ENCODE data around the gene FREY1. TPM values are rescaled to one million over a fixed set of nuclear protein-coding genes. Genes with fewer than 3 reads are reported as not detected.

FREY1 gene
- total and polyA plus RNA-seq, 2 of the 8 experiments (the other 6 are each of a cell fraction or from before 2014, with no cell fraction given), result 0.32 to 1.1 TPM

DNA sequence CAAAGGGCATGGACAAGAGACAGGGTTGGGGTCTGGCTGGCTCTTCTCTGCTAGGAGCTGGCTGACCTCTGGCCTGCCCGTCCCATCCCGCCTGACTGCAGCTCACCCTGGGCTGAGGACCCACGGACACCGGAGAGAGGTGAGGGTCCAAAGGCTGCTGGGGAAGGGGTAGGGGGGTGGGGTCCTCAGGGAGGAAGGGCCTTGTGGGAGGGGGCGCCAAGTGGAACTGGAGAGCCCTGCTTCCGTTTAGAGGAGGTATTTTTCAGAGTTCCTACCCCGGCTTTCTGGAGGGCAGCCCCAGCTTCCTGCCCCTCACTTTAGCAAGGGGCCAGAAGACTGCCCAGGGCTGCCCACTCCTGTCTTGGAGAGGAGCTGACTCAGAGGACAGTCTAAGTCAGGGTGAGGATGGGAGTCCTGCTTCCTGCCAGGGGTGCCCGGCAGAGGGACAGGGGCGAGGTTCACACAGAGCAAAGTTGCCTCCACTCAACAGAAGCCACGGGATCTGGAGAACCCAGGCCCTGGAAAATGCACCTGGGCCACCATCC, 22.5 kb upstream of the FREY1 start:
- H3K27me3 ChIP-seq (replicated peaks in 1 of 4; ENCODE audit: control insufficient read depth in 3 of 4, extremely low read depth in 1 of 4, insufficient read depth in 3 of 4, low read length in 3 of 4), result no peaks in the 10 kb centered on the region
- H2BK20ac ChIP-seq (ENCODE audit: low read length), result no peak overlapping the region
- H2BK120ac ChIP-seq (replicated peaks; ENCODE audit: low read depth, low read length), result no peak overlapping the region
- no peak overlapping the region for H3K4me2 ChIP-seq (ENCODE audit: insufficient read depth in 1 of 2, low read depth in 2 of 2, low read length in 2 of 2)
- H4K20me1 ChIP-seq (replicated peaks in 1 of 2; ENCODE audit: control insufficient read depth in 1 of 2, insufficient read depth in 2 of 2, low read length in 2 of 2), result peaks cover 5 to 13% of the 10 kb centered on the region in 2 experiments
- H3K18ac ChIP-seq (ENCODE audit: extremely low read depth, low read length), result no peak overlapping the region
- H2AK5ac ChIP-seq (ENCODE audit: low read depth, low read length), result no peak overlapping the region
- H3K9ac ChIP-seq (replicated peaks in 1 of 4; ENCODE audit: extremely low read depth in 1 of 4, low read depth in 3 of 4, low read length in 3 of 4), result no peak overlapping the region
- no peak overlapping the region for H4K8ac ChIP-seq (ENCODE audit: extremely low read depth, insufficient read depth, low read length)
- no peak overlapping the region for H3K4ac ChIP-seq (replicated peaks; ENCODE audit: insufficient read length, low read depth, low read length)
- CTCF ChIA-PET (ENCODE audit: partially characterized antibody), result interaction anchor here (0.8 to 3.2 kb wide), 7 partner anchors 25 to 77 kb away, joined by 3 to 12 read pairs (median 4); no protein-coding TSS in a partner anchor
- no peak for FAIRE-seq
- no peaks in the 10 kb centered on the region for H3K4me1 ChIP-seq (replicated peaks in 1 of 4; ENCODE audit: control insufficient read depth in 3 of 4, insufficient read depth in 4 of 4, low read length in 3 of 4)
- TF ChIP-seq, protein P1, sequence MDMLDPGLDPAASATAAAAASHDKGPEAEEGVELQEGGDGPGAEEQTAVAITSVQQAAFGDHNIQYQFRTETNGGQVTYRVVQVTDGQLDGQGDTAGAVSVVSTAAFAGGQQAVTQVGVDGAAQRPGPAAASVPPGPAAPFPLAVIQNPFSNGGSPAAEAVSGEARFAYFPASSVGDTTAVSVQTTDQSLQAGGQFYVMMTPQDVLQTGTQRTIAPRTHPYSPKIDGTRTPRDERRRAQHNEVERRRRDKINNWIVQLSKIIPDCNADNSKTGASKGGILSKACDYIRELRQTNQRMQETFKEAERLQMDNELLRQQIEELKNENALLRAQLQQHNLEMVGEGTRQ (IDR thresholded peaks at IDR 0.05; ENCODE audit: low read length), result no peak
- no peak for TF ChIP-seq CTBP2 (IDR thresholded peaks at IDR 0.05; ENCODE audit: borderline replicate concordance, insufficient read depth, insufficient read length, low read length)
- TF ChIP-seq SP4 (IDR thresholded peaks at IDR 0.05; ENCODE audit: low read length), result no peak
- no peak for TF ChIP-seq TCF12 (IDR thresholded peaks at IDR 0.05; ENCODE audit: low read depth, low read length)
- TF ChIP-seq SIX5 (IDR thresholded peaks at IDR 0.05; ENCODE audit: low read depth, low read length), result no peak
- no peaks in the 10 kb centered on the region for H3K23me2 ChIP-seq (ENCODE audit: low read depth, low read length)
- no peak overlapping the region for H3K23ac ChIP-seq (ENCODE audit: insufficient read length)
- H4K91ac ChIP-seq (replicated peaks; ENCODE audit: insufficient read length, low read length), result no peak overlapping the region
- H3K36me3 ChIP-seq (ENCODE audit: control insufficient read depth in 2 of 4, insufficient read depth in 4 of 4, low read length in 3 of 4), result peaks cover 6 to 42% (median 28%) of the 10 kb centered on the region in 4 experiments
- no peak overlapping the region for H3K56ac ChIP-seq (replicated peaks; ENCODE audit: insufficient read length, low read depth, low read length)
- peaks cover 0 to under 1% of the 10 kb centered on the region in 2 experiments; a peak in 1 of 4 replicates for H3K79me2 ChIP-seq (ENCODE audit: control insufficient read depth in 1 of 2, insufficient read depth in 2 of 2, low read length in 2 of 2)
- H3K9me3 ChIP-seq (ENCODE audit: insufficient read depth in 2 of 2, low read depth in 1 of 2, low read length in 1 of 2), result no peaks in the 10 kb centered on the region
- H3K27ac ChIP-seq (ENCODE audit: low read depth, low read length), result no peak overlapping the region
- H2BK15ac ChIP-seq (ENCODE audit: low read length), result no peak overlapping the region
- no peak overlapping the region for H2BK5ac ChIP-seq (ENCODE audit: low read depth, low read length)
- no peak for DNase-seq (ENCODE audit: low read depth in 1 of 2, low spot score in 2 of 2)
- peaks cover 6% of the 10 kb centered on the region for H3K79me1 ChIP-seq (ENCODE audit: low read depth, low read length)
- H2BK12ac ChIP-seq (ENCODE audit: low read depth, low read length), result no peak overlapping the region
- no peak overlapping the region for H2AFZ ChIP-seq (ENCODE audit: low read length)
- POLR2A ChIA-PET (ENCODE audit: partially characterized antibody), result interaction anchor here (1.0 to 13.6 kb wide), 9 partner anchors 6 to 79 kb away, joined by 3 to 115 read pairs (median 4); partner anchors contain the start of genes LARGE2 and PEX16
- no peak overlapping the region for H4K5ac ChIP-seq (ENCODE audit: insufficient read length, low read depth, low read length)
- WGBS, 2 experiments (ENCODE audit: extremely low coverage in 1 of 2, insufficient coverage in 1 of 2, insufficient read length in 1 of 2, insufficient replicate concordance in 2 of 2, low coverage in 1 of 2, low lambda C conversion rate in 2 of 2, missing lambda C conversion rate in 1 of 2), result 100% methylated on average over 5 of the region's 10 CpGs; no CpG with 5 or more reads in 1 of the 2 experiments
- H3K4me3 ChIP-seq (ENCODE audit: extremely low read depth in 1 of 4, insufficient read depth in 2 of 4, low read depth in 3 of 4, low read length in 4 of 4), result no peak overlapping the region
- no peak overlapping the region for H3K14ac ChIP-seq (ENCODE audit: insufficient read length)
